ENCODE results near the gene TMEM253.

TMEM253 gene

GRCh38 chr14:21100931-21101330 lies at the start of gene TMEM253:
TMEM253 (plus strand) TSS chr14:21101066; CDS start chr14:21101344, 278 bp downstream.
- H3K4me1 ChIP-seq (ENCODE audit: control insufficient read depth, insufficient read depth, low read length): peaks cover 18% of the 10 kb centered on the region
- H3K9me3 ChIP-seq (ENCODE audit: control insufficient read depth, insufficient read depth, low read depth, low read length): no peaks in the 10 kb centered on the region
- H3K27ac ChIP-seq (ENCODE audit: extremely low read depth, low read depth, low read length): no peak within 1 kb of the TSS
- ChIA-PET POLR2A (interaction anchor here (1.3 kb wide), 1 partner anchor 9 kb away, joined by 4 read pairs; no protein-coding TSS in a partner anchor), CTCF (interaction anchor here (0.6 to 10.4 kb wide), 6 partner anchors 7 to 92 kb away, joined by 3 to 175 read pairs (median 6); partner anchors contain the start of gene ARHGEF40)
- no peak within 1 kb of the TSS for H3K4me3 ChIP-seq (ENCODE audit: low read depth, low read length)
- no peaks in the 10 kb centered on the region for H3K36me3 ChIP-seq (ENCODE audit: control insufficient read depth in 2 of 2, insufficient read depth in 1 of 2, low read length in 2 of 2)
- TF ChIP-seq ZNF423 (tag by site-specific recombination; IDR thresholded peaks at IDR 0.05) (no peak), PRDM2 (tag by site-specific recombination; IDR thresholded peaks at IDR 0.05; ENCODE audit: borderline replicate concordance) (no peak), ZNF10 (tag by site-specific recombination; IDR thresholded peaks at IDR 0.05) (no peak), ZNF513 (tag by site-specific recombination; IDR thresholded peaks at IDR 0.05) (no peak), ZNF341 (tag by site-specific recombination; IDR thresholded peaks at IDR 0.05; ENCODE audit: low read depth) (no peak), ZNF777 (tag by site-specific recombination; IDR thresholded peaks at IDR 0.05; ENCODE audit: borderline replicate concordance) (no peak), ZNF830 (tag by site-specific recombination; IDR thresholded peaks at IDR 0.05; ENCODE audit: low read depth) (no peak), ZBTB11 (tag by site-specific recombination; conservative IDR thresholded peaks at IDR 0.05; ENCODE audit: low read depth) (no peak), ZNF488 (tag by site-specific recombination; IDR thresholded peaks at IDR 0.05) (no peak), SP2 (tag by site-specific recombination; IDR thresholded peaks at IDR 0.05) (no peak), ZBTB20 (tag by site-specific recombination; IDR thresholded peaks at IDR 0.05) (no peak), ZNF354C (tag by site-specific recombination; IDR thresholded peaks at IDR 0.05; ENCODE audit: borderline replicate concordance, low read depth) (no peak), HOXA7 (CRISPR knock-in tag; IDR thresholded peaks at IDR 0.05; ENCODE audit: borderline replicate concordance) (no peak), ZNF239 (tag by site-specific recombination; IDR thresholded peaks at IDR 0.05) (no peak), ZNF585B (tag by site-specific recombination; IDR thresholded peaks at IDR 0.05) (no peak), ZNF302 (tag by site-specific recombination; IDR thresholded peaks at IDR 0.05; ENCODE audit: low read depth) (no peak)

Data from HEK293 (cell line).